ENCODE measurements around the gene ZNF750.

The ZNF750 gene

GRCh38 chr17:82832881-82833475 lies 6.8 kb downstream of the ZNF750 start:
- DNase-seq, result no peak

GRCh38 chr17:82832411-82832810 lies 7.4 kb downstream of the ZNF750 start:
- DNase-seq, result peak; percentile 57

- DNase-seq, result no peak
Observed at GRCh38 chr17:82831818-82832200, 8.0 kb downstream of the ZNF750 start.

GRCh38 chr17:82831041-82831817 lies 8.6 kb downstream of the ZNF750 start:
- DNase-seq, result no peak

GRCh38 chr17:82830249-82830661 lies 9.6 kb downstream of the ZNF750 start:
- DNase-seq, result no peak

GRCh38 chr17:82828875-82829487 lies 10.8 kb downstream of the ZNF750 start:
- no peak for DNase-seq

GRCh38 chr17:82826956-82827355 lies 12.9 kb downstream of the ZNF750 start:
- DNase-seq, result no peak

- DNase-seq, result no peak
Observed at GRCh38 chr17:82826211-82826610, 13.6 kb downstream of the ZNF750 start.

- no peak for DNase-seq
Observed at GRCh38 chr17:82825540-82826124, 14.2 kb downstream of the ZNF750 start.

- DNase-seq, result no peak
Observed at GRCh38 chr17:82823004-82823403, 16.8 kb downstream of the ZNF750 start.

GRCh38 chr17:82822281-82822680 lies 17.5 kb downstream of the ZNF750 start:
- DNase-seq, result no peak

- no peak for DNase-seq
Observed at GRCh38 chr17:82821554-82821953, 18.3 kb downstream of the ZNF750 start.

- no peak for DNase-seq
Observed at GRCh38 chr17:82820278-82821251, 19.3 kb downstream of the ZNF750 start.

- no peak for DNase-seq
Observed at GRCh38 chr17:82817947-82818346, 21.9 kb downstream of the ZNF750 start.

GRCh38 chr17:82816358-82816757 lies 23.5 kb downstream of the ZNF750 start:
- no peak for DNase-seq

- no peak for DNase-seq
Observed at GRCh38 chr17:82815790-82816305, 24.0 kb downstream of the ZNF750 start.

GRCh38 chr17:82815354-82815753 lies 24.5 kb downstream of the ZNF750 start:
- no peak for DNase-seq

GRCh38 chr17:82814834-82815233 lies 25.0 kb downstream of the ZNF750 start:
- DNase-seq, result no peak

- DNase-seq, result no peak
Observed at GRCh38 chr17:82813299-82814051, 26.3 kb downstream of the ZNF750 start.

GRCh38 chr17:82812601-82813000 lies 27.2 kb downstream of the ZNF750 start:
- DNase-seq, result no peak

- no peak for DNase-seq
Observed at GRCh38 chr17:82812058-82812457, 27.8 kb downstream of the ZNF750 start.

Data from NCI-H2107 (cell line).